ENCODE results near the gene OR4S2. TPM values are rescaled to one million over a fixed set of nuclear protein-coding genes. Genes with fewer than 3 reads are reported as not detected.

Gene OR4S2
- not detected in 2 replicates for total RNA-seq

GRCh38 chr11:55648027-55648426 is at the start of gene OR4S2:
TSS of gene OR4S2 (plus strand) at chr11:55648327. CDS start at chr11:55650904, 2,577 bp downstream.

GRCh38 chr11:55607545-55607944 is 40.6 kb upstream of the OR4S2 start, which contains the start of gene OR4C11:
TSS of gene OR4C11 (minus strand) at chr11:55607645. CDS start at chr11:55604373, 3,272 bp downstream.

GRCh38 chr11:55634813-55635212 is 13.3 kb upstream of the OR4S2 start, which contains the start of gene OR4P4:
TSS of gene OR4P4 (plus strand) at chr11:55635113.

GRCh38 chr11:55661901-55662300 is 13.8 kb downstream of the OR4S2 start, which contains the start of gene OR4C6:
TSS of gene OR4C6 (plus strand) at chr11:55662201. CDS start at chr11:55665167, 2,966 bp downstream.

Other genes with a start within 250 kb of the OR4S2 start
- gene OR4C15, start 93.9 kb upstream of the OR4S2 start, total RNA-seq, result not detected in 2 replicates
- gene OR4C16, start 76.2 kb upstream of the OR4S2 start, total RNA-seq, result not detected in 2 replicates
- not detected in 2 replicates for gene OR4C11, start 40.7 kb upstream of the OR4S2 start, total RNA-seq
- gene OR4P4, start 13.2 kb upstream of the OR4S2 start, total RNA-seq, result not detected in 2 replicates
- gene OR4C6, start 13.9 kb downstream of the OR4S2 start, total RNA-seq, result not detected in 2 replicates
- gene OR5D13, start 125.1 kb downstream of the OR4S2 start, total RNA-seq, result not detected in 2 replicates
- gene OR5D14, start 147.2 kb downstream of the OR4S2 start, total RNA-seq, result not detected in 2 replicates
- gene OR5L1, start 163.0 kb downstream of the OR4S2 start, total RNA-seq, result not detected in 2 replicates
- not detected in 2 replicates for gene OR5D18, start 171.3 kb downstream of the OR4S2 start, total RNA-seq
- not detected in 2 replicates for gene OR5L2, start 178.9 kb downstream of the OR4S2 start, total RNA-seq
- gene OR5D16, start 190.4 kb downstream of the OR4S2 start, total RNA-seq, result not detected in 2 replicates
- gene TRIM51, start 235.0 kb downstream of the OR4S2 start, total RNA-seq, result not detected in 2 replicates